HuH-7.5 (cell line): ENCODE measurements around the gene ACP7.

ENCODE experiments used
- DNase-seq: peaks from one replicate; pipeline ENCODE4 v3.0.0; 2011; ENCODE audit warnings: low spot score

ACP7 gene

DNA sequence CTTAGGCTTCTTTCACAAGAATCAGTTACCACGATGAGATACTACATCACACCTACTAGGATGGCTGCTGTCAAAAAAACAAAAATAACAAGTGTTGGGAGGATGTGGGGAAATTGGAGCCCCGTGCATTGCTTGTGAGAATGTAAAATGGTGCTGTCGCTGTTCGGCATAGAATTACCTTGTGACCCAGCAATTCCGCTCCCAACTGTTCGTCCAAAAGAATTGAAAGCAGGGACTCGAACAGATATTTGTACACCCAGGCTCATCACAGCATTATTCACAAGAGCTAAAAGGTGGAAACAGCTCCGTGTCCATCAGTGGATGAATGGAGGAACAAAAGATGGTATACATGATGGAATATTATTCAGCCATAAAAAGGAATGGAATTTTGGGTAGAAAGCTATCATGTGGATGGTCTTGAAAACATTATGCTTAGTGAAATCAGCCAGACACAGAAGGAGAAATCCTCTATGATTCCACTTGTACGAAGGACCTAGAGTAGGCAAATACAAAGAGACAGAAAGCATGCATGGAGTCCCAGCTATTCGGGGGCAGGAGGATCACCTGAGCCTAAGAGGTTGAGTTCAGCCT lies 64.9 kb downstream of the ACP7 start:
- no peak for DNase-seq

DNA sequence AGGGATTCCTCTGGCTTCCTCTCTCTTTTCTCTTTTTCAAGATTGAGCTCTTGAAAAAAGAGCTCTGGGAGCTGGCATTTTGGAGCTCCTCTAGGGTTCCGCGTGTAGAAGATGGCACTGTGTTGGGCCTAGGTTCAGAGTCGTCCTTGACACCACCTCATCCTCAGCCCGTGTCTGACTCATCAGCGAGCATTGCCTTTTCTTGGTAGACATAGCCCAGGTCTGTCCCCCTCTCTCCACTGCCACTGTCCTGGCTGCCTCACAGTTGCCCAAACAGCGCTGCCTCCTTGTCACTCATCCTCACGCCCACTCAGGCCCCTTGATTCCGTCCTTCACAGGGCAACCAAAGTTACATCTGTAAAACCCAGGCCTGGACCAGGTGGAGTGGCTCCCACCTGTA lies 66.1 kb downstream of the ACP7 start:
- DNase-seq, result no peak

DNA sequence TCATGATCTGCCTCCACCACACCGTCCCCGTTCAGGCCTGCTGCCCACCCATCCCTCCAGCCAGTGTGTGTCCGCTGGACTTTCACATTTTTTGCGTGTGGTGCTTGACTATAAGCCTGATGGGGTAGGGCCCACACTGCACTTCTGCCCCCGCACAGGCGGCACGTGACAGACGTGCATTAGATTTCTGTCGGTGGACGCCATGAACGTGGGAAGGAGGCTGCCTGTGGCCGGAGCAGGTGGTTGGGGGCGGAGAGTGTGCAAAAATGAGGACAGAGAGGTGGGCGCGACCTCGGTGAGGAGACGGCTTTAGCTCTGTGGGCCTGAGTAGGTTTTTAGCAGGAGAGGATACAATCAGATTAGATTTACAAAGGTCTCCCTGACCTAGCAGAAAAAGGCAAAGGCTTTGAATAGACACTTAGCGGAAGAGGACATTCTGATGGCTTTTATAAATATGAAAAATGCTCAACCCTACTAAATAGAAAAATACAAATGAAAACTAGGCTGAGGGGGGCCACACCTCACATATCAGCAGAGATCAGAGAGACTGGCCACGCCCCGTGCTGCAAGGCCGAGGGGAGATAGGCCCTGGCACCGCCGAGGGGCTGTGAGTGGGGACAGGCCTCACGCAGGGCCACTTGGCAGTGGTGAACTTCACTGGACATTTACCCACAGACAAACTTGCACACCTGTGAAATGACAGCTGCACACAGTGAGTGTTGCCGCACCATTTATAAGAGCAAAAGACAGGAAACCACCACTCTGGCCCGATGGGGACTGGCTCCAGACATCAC lies 66.8 kb downstream of the ACP7 start:
- DNase-seq, result no peak

DNA sequence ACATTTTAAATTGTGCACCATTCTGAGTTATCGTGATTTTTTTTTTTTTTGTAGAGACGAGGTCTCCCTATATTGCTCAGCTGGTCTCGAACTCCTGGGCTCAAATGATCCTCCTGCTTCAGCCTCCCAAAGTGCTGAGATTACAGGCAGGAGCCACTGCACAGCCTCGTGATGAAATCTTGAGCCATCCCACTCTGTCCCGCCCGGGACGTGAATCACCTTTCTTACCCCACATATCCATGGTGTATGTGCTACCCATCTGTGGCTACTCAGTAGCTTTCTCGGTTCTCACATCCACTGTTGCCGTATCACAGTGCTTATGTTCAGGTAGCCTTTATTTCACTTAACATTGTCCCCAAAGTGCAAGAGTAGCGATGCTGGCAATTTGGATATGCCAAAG lies 67.9 kb downstream of the ACP7 start:
- no peak for DNase-seq

DNA sequence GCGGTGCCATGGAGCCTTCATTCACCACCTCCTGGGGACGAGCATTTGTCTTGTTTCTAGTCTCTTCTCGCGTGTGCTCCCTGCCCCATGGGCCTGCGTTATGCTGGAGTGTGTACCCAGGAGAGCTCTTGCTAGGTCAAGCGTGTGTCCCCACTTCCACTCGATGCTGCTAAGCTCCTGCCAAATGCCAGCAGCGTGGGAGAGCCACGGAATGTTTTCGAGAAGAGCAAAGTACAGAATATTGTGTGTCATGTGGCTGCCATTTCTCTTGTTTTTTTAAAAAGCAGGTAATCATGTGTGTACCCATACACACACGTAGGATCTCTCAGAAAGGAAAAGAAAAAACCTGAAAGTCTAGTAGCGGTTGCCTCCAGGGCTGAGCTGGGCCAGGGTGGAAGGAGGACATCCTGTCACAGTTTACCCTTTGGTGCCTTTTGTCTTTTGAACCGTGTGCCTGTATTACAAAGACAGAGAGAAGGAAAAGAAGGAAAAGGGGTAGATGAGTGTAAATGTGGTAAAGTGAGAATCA lies 70.0 kb downstream of the ACP7 start:
- DNase-seq, result no peak

DNA sequence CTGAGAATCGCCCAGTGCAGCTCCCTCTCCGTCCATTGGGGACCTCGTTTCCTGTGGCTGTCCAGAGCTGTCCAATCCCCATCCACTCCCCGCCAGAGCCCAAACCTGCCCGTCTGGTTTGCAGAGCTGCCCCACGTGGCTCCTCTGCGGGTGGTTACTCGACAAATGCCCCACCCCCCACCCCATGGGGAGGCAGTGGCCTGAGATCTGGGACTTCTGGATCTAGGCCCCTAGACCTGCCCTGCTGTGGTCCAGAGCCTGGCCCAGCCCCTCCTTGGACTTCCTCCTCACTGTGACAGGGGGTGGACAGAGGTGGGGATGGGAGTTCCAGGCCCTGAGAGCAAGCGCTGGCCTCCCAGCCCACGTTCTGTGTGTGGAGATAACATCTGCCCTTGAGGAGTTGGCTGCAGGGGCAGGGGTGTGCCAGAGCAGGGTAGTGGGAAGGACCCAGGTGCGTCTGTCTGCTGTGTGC lies 70.5 kb downstream of the ACP7 start:
- no peak for DNase-seq

DNA sequence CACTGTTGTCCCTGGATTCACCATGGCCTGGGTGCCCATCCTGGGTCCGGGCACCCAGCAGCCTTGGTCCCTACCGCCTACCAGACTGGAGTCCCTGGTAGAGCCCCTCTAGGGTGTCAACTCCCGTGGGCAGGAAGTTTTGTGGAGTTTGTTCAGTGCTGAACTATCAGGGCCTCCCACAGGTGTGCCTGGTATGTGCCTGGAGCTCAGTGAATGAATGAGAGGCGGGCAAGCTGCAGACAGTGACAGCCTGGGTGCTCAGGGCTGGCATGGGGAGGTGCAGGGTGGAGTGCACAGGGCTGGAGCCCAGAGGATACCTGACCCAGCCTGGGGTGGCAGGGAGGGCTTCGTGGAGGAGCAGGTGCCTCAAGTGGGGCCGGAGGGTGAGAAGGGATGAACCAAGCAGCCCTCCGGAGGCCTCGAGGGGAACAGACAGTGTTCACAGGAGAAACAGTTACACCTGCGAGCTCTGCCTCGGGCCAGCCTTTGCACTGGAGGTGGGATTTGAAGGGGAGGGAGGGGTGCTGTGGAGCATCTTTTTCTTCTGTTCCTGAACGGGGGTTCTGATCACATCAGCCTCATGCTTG lies 71.0 kb downstream of the ACP7 start:
- no peak for DNase-seq

DNA sequence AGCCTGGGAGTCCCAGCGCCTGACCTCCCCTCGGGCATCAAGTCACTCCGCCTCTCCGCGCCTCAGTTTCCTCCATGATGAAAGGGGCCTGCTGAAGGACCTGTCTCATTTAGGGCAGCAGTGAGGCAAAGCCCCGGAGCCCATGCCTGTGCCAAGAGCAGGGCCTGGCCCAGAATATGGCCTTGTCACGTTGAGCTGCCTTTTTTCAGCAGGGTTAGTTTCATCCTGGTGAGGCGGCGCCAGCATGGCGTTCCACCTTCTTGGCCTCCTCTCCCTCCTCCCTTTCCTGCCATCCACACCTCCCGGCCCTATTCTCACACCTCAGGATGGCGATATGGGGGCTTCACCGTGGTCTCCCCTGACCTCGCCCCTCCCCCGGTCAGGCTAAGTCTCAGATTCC lies 71.6 kb downstream of the ACP7 start:
- DNase-seq, result no peak

DNA sequence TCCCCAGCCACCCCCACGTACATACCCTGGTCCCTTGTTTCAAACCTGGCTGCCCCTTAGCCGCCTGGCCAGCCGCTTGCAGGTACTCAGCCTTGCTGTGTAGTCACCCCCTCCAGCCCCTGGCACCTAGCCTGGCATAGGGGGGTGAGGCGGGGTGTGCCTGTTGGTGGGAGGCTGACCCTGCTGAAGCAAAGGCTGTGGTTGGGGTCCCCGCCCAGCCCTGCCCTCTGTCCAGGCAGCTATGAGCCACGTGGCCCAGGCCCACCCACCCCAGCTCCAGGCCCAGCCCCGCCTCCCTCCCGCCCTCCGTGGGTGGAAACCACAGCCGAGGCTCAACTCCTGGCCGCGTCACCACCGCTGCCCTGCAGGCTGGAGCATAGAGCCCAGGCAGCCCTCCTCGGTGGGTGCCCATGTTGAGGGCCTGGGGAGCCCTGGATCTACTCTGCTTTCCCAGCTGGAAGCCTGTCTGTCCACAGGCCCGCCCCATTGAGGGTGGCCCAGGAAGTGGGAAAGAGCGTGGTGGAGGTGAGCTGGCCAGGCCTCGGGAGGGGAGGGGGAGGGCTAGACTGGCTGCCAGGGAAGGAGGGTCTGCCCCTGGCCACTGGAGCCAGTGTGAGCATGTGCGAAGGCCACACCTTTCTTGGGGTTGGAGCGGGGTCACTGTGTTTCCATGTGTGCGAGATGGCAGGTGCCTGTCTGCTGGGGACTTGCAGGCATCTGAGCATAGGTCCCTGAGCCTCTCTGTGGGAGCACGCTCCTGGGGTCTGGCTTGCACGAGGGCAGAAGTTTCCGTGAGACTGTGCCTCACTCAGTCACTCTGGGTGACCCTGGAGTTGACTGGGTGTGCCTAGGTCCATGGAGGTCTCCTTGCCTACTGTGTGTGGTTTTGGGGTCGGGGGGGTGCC lies 72.4 kb downstream of the ACP7 start:
- no peak for DNase-seq

DNA sequence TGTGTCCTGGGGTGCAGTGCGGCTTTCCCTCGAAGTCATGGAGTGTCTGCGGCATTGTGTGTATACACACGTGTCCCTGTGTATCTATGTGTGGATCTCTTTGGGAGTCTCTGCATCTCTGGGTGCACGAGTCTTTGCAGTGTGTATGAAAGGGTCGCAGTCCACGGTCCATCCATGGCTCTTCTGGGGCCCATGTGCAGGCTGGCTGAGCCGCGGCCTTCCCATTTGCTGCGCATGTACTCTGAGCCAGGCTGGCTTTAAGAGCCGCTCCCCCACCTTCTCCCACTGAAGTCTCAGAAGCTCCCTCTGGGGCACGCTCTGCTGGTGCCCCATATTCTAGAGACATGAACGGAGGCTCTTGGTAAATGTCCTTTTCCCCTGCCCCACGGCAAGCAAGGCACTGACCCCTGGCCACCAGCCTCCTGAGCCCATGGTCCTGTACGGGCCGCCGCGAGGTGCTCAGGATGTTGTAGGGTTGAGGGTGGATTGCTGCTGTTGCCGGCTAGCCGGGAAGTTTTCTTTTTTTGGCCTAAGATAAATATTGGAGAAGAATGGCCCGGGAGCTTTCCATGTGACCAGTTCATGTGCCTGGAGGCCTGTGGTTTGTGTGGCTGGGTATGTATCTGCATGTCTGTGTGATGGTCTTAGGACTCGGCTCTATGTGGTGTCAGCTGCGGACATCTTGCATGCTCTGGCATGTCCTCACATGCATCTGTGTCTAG lies 73.3 kb downstream of the ACP7 start:
- no peak for DNase-seq

DNA sequence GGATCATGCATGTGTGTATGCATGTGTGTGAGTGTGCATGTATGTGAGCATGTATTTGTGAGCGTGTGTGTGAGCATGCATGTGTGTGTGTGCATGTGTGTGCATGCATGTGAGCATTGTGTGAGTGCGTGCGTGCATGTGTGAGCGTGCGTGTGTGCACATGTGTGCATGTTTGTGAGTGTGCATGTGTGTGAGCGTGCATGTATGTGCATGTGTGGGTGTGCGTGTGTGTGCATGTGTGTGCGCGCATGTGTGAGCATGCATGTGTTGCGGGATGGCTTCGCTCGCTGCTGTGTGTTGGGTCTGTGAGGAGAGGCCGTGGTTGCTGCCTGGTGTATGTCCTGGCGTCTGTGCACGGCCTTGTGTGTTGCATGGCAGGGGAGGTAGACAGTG lies 73.8 kb downstream of the ACP7 start:
- DNase-seq, result no peak

DNA sequence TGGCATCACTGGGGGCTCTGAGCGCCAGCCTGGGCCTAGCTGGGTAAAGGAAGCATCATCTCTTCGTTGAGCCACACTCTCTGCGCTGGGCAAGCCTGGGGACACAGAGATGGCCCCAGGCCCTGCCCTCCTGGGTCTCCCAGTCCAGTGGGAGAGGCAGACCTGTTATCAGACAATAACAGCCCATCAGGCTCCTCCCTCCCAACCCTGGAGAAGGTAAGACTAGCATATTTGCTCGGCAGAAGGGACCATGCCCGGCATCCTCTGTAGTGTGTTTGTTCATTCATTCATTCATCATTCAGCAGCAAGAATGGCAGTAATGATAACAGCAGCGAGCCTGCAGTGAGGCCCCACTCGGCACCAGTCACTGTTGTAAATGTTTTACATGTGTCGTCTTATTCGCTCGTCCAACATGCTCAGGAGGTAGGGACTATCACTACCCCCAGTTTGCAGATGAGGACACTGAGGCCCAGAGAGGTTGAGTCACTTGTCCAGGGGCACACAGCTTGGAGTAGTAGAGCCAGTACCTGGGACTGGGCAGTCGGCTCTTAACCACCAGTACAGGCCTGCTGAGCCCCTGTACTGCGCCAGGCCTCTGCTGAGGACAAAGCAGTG lies 74.6 kb downstream of the ACP7 start:
- DNase-seq, result no peak

DNA sequence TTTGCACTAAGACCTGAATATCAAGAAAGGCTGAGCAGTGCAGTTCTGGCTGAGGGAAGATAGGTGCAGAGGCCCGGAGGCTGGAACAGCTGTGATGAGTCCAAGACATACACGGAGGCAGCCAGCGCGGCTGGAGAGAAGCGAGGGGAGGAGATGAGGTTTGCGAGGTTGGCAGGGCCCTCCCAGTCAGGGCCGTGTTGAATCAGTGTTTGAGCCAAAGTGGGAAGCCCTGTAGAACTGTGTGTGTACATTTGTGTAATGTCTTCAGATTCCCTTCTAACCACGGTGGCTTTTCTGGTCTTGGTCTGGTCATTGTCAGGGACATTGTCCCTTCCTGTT lies 76.3 kb downstream of the ACP7 start:
- DNase-seq, result no peak
